DMS153 treated with DMSO at 0.1 percent for 48 hours (cell line): ENCODE measurements around the gene RALGDS.

Experiments used
- DNase-seq: peaks from one replicate; lab custom pipeline; 2025; ENCODE audit not compliant: unreplicated experiment; lab: John Stamatoyannopoulos, UW

RALGDS gene

GRCh38 chr9:133120501-133121197 lies 391 bp downstream of the RALGDS start:
- DNase-seq: no peak

- no peak for DNase-seq
Measured at GRCh38 chr9:133119846-133120500, 1.1 kb downstream of the RALGDS start.

GRCh38 chr9:133119103-133119845 lies 1.8 kb downstream of the RALGDS start:
- DNase-seq: no peak

- DNase-seq: no peak
Measured at GRCh38 chr9:133118568-133118967, 2.5 kb downstream of the RALGDS start.

GRCh38 chr9:133118179-133118520 lies 2.9 kb downstream of the RALGDS start:
- no peak for DNase-seq

- DNase-seq: no peak
Measured at GRCh38 chr9:133117271-133118178, 3.5 kb downstream of the RALGDS start.

GRCh38 chr9:133116346-133117231 lies 4.5 kb downstream of the RALGDS start:
- DNase-seq: no peak

GRCh38 chr9:133115604-133116345 lies 5.3 kb downstream of the RALGDS start:
- DNase-seq: no peak

GRCh38 chr9:133114886-133115603 lies 6.0 kb downstream of the RALGDS start:
- DNase-seq: no peak

GRCh38 chr9:133113949-133114885 lies 6.8 kb downstream of the RALGDS start:
- DNase-seq: no peak

GRCh38 chr9:133113163-133113948 lies 7.7 kb downstream of the RALGDS start:
- no peak for DNase-seq

GRCh38 chr9:133112663-133113026 lies 8.4 kb downstream of the RALGDS start:
- no peak for DNase-seq

GRCh38 chr9:133111808-133112662 lies 9.0 kb downstream of the RALGDS start:
- no peak for DNase-seq

GRCh38 chr9:133109931-133110650 lies 10.9 kb downstream of the RALGDS start:
- no peak for DNase-seq
